Peyer's patch (tissue), 4 donors: ENCODE data around the gene GGPS1.

Experiments
- POLR2A ChIP-seq, 2 donors: fragments of 450-650 bp; IDR thresholded peaks; one replicate each; pipeline ENCODE4 v1.5.1; 2017; ENCODE audit warnings: antibody characterized with exemption in 2 of 2, mild to moderate bottlenecking in 2 of 2, moderate library complexity in 2 of 2
- TF ChIP-seq, protein P1 (sequence below), 6 experiments: fragments of 450-650 bp in 4 of 6; fragments of 200-600 bp in 2 of 6; sonication (generic) in 1 of 6; IDR thresholded peaks; one replicate each; pipeline ENCODE4 v1.5.1; 2017 to 2019; ENCODE audit warnings: antibody characterized with exemption in 6 of 6, mild to moderate bottlenecking in 3 of 6, moderate library complexity in 1 of 6

DNA sequence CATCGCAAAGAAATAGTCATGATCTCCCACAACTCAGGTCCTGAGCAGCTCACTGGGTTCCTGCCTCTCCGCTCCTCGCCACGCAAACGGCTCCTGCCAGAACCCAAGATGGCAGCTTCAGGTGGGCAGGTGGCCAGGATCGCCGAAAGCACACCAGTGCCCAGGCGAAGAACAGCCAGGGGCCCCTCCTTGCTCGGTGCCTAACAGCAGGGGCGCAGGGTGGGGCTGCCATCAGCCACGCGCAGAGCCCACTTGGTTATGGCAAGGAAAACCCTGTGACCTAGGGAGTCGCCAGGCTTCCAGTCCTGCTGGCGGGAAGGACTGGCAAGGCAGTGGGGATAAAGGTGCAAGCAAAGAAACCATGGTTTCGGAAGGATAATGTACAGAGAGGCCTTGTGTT, 47.9 kb upstream of the GGPS1 start:
- TF ChIP-seq, protein P1, sequence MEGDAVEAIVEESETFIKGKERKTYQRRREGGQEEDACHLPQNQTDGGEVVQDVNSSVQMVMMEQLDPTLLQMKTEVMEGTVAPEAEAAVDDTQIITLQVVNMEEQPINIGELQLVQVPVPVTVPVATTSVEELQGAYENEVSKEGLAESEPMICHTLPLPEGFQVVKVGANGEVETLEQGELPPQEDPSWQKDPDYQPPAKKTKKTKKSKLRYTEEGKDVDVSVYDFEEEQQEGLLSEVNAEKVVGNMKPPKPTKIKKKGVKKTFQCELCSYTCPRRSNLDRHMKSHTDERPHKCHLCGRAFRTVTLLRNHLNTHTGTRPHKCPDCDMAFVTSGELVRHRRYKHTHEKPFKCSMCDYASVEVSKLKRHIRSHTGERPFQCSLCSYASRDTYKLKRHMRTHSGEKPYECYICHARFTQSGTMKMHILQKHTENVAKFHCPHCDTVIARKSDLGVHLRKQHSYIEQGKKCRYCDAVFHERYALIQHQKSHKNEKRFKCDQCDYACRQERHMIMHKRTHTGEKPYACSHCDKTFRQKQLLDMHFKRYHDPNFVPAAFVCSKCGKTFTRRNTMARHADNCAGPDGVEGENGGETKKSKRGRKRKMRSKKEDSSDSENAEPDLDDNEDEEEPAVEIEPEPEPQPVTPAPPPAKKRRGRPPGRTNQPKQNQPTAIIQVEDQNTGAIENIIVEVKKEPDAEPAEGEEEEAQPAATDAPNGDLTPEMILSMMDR (IDR thresholded peaks at IDR 0.05) = no peak
- no peak for TF ChIP-seq POLR2A (IDR thresholded peaks at IDR 0.05)
